Activated CD8-positive, alpha-beta memory T cell treated with anti-CD3 and anti-CD28 coated beads for 24 hours (primary cell): ENCODE measurements around the gene SLC25A23.
"Not testable (repeated sequence)": the region's sequence is repeated elsewhere in the genome, so short reads cannot be mapped to it uniquely, and the experiment has no call there.

Source experiments
- DNase-seq: peaks from one replicate; pipeline ENCODE4 v3.0.0-alpha.2; 2020

The SLC25A23 gene

DNA sequence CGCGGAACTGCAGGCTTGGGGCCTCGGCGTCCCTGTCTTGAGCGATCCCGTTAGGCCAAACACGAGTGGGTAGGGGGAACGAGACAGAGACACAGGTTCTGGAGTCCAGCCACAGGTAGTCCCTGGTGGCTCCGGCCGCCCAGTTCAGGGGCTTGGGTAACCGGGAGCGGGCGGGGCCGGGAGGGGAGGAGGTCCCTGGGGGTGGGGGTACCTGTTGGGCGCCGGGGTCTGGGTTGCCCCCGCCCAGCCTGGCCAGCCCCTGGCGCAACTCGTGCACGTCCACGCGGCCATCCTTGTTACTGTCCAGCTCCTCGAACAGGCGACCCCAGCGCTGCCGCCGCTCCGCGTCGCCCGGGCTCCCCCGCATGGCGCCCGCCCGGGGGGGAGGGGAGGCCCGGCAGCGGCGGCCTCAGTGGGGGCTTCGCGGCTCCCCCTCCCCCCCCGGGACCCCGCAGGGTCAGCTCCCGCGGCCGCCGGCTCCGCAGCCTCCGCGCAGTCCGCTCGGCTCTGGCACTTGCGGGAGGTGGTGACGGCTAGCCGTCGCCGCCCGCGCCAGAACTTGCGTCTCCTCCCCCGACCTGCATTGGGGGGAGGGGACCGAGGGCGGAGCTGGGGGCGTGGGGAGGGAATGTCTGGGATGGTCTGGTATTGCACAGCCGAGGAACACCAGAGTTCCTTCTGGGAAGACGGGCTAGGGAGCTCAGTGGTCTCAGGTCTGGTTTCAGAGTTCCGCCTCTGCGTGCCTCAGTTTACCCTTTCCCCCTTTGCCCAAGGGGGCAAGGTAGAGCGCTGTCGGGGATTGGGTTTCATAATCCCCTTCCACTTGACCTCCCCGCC lies at the start of gene SLC25A23:
TSS of gene SLC25A23 (minus strand) at position 531 of the 837 bp plus-strand sequence. CDS start at position 367, 164 bp downstream.
- peak; percentile 84 for DNase-seq

DNA sequence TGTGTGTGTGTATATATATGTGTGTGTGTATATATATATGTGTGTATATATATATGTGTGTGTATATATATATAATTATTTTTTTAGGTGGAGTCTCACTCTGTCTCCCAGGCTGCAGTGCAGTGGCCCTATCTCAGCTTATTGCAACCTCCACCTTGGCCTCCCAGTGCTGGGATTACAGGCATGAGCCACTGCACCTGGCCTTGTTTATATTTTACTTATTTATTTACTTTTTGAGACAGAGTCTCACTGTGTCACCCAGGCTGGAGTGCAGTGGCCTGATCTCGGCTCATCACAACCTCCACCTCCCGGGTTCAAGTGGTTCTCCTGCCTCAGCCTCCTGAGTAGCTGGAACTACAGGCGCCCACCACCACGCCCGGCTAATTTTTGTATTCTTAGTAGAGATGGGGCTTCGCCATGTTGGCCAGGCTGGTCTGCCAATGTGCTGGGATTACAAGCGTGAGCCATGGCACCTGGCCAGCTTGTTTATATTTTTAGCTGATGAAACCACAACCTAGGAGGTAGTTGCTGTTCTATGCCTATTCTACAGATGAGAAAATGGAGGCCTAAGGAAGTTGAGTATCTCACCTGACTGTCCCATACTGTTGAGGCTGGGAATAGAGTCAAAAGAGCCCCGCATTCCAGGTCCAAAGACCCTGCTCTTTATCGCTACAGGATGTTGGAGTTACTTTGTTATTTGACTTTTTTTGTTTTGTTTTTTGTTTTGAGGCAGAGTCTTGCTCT lies 48.6 kb upstream of the SLC25A23 start:
- DNase-seq: not testable (repeated sequence)

DNA sequence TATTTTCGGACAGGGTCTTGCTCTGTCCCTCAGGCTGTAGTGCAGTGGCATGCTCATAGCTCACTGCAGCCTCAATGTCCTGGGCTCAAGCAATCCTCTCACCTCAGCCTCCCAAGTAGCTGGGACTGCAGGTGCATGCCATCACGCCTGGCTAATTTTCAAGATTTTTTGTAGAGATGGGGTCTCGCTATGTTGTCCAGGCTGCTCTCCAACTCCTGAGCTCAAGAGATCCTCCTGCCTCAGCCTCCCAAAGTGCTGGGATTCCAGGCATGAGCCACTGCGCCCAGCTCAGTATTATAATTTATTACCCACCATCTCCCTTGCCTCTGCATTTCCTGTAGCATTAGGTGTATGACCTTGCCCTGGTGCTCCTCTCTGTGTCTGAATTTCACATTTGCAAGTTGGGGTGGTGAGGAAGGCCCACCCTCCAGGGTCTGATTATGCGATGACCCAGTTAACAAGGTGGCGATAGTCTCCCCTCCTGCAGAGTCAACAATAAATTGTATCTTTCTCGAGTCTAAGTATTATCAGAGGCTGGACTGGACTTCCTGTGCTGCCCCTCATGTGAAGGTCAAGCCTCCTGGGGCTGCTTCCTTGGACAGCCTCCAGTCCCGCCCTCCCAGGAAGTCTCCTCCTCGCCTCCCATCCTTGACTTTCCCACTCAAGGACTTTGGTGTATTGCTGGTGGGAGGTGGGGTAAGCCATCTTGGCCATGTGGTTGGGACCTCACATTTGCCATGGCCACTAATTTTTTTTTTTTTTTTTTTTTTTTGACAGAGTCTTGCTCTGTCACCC lies 44.0 kb upstream of the SLC25A23 start:
- no peak for DNase-seq

DNA sequence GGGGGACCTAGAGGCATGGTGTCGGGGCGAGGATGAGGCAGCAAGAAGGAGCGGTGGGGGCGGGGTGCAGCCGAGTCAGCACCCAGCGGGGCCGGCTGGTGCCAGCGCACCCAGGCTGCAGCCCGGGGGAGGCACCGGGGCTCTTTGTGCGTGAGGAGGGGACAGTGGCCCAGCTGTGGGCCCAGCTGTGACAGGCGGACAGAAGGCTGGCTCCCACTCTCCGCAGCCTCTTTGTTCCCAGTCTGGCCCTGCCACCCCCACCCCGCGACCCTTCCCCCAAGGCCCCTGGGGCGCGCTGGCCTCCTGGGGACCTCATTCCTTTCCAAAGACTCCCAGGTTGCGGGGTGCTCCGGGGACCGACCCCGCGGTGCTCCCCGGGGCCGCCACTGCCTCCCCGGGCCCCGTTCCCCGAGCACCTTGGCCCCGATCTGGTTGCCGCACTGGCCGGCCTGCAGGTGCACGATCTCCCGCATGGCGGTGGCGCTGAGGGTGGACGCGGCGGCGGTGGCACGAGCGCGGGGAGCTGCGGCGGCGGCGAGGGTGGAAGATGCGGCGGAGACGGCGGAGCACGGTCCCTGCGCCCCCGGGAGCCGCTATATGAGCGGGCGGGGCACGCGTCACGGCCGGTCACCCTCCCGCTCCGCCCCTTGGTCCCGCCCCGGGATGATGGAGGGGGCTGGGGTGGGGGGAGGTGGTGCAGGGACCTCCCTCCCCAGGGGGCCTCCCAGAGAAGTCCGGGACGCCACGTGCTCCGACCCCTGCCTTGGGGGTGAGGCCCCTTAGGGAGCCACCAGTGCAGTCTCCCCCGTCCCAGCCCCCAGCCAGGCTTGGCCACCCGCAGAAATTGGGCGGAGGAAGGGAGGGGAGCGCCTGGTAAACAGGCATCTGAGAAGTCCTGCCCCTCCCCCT lies 42.4 kb upstream of the SLC25A23 start, which contains the start of gene TUBB4A:
TSS of gene TUBB4A (minus strand) at position 570 of the 909 bp plus-strand sequence. CDS start at position 473, 97 bp downstream.
- DNase-seq: peak; percentile 85

DNA sequence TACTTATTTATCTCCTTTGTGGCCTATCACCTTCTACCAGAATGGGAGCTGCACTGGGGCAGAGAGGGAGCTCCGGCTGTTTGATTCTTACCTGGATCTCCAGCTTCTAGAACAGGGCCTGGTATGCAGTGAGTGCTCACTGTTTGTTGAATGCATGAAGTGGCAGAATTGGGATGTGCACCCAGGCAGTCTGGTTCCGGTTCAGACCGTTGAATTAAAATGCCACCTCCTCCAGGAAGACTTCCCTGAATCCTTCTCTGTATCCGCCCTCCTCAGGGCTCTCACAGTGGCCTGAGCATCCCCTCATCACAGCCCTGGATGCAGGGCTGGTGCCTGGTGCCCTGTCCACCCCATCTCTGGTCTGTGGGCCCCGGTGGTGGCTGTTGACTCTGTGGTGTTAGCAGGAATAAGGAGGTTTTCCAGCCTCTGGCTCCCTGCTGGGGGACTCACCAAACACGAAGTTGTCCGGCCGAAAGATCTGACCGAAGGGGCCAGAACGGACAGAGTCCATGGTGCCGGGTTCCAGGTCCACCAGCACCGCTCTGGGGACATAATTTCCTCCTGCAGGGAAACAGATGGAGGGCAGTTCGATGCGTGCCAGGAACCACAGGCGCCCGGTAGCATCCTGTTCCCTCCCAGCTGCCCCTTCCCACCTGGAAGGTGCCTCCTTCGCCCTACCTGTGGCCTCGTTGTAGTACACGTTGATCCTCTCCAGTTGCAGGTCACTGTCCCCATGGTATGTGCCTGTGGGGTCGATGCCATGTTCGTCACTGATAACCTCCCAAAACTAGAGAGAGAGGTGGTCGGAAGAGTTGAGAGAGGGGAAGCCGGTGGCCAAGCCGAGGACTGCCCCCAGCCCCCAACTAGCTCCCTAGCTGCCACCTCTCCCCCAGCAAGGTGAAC lies 41.5 kb upstream of the SLC25A23 start:
- DNase-seq: no peak

DNA sequence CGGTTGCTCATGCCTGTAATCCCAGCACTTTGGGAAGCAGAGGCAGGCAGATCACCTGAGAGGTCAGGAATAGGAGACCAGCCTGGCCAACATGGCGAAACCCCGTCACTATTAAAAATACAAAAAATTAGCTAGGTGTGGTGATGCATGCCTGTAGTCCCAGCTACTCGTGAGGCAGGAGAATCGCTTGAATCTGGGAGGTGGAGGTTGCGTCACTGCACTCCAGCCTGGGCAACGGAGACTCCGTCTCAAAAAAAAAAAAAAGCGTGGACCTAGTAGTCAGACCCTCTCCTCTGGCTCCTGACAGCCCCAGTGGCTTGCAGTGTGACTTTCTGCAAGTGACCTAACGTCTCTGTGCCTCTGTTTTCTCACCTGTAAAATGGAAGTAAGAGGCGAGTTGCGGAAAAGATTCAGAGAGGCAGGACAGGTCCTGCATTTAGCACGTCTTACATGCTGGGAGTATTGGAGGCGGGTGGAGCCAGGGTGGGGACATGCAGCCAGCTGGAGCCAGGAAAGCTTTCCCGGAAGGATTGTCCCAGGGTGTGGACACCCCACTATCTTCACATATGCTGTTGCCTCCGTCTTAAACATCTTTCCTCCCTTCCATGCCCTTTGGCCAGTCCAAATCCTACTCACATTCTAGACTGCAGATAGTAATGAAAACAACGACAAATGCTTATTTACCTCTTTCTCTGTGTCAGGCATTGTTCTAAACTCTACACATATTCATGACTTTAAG lies 39.6 kb upstream of the SLC25A23 start:
- no peak for DNase-seq

DNA sequence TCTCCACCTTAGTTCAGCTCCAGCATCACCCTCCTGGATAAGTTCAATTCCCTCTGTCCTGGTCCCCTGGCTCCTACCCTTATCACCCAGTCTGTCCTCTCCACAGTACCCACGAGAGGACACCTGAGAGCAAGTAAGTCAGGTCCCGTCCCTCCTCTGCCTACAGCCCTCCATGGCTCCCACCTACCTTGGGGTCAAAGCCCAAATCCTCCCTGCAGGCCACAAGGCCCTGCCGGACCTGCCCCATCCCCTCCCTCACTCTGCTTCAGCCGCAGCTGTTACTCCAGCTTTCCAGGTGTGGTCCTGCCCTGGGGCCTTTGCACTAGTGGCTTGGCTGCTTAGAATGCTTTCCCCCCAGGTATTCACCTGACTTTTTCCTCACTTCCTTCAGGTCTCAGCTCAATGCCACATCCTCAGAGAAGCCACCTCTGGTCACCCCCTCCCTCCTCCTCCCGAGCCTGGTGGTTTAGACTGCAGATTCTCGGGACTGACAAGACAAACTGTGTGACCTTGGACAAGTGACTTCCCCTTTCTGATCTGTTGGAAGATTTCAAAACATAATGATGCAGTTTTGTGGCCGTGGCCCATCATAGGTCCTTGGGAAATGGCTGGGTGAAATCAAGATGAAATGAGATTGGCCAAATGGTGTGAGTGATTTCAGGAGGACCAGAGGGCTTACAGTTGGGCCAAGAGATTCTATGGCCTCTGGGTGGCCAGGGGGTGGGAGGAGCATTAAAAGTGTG lies 38.9 kb upstream of the SLC25A23 start:
- no peak for DNase-seq

DNA sequence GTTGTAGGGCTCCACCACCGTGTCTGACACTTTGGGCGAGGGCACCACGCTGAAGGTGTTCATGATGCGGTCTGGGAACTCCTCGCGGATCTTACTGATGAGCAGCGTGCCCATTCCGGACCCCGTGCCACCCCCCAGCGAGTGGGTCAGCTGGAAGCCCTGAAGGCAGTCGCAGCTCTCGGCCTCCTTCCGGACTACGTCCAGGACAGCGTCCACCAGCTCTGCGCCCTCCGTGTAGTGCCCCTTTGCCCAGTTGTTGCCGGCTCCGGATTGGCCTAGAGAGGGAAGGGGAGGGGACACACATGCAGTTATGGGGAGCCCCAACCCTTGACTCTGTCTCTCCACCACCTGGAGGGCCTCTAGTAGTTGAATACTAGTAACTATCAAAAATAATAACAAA lies 36.4 kb upstream of the SLC25A23 start:
- DNase-seq: no peak

DNA sequence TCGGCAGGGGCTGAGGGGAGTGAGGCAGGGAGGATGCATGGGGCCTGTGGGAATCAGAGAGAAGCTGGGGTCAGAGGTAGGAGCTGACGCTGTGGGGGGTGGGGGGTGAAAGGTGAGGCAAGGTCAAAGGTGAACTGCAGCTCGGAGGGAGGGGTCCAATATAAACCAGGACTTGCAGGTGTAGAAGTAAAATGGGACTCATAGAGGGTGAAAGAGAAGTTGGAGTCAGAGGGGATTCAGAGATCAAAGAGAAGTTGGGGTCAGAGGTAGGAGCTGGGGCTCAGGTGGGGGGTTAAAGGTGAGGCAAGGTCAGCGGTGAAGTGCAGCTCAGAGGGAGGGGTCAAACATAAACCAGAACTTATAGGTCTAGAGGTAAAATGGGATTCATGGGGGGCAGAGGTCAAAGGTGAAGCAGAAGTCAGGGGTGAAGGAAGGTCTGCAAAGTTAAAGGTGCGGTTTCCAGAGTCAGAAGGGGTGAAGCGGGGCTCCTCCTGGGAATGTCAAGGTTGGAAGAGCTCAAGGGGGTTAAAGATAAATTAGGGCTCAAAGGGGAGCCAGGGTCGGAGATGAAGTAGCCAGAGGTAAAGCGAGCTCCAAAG lies 34.9 kb upstream of the SLC25A23 start:
- DNase-seq: no peak

DNA sequence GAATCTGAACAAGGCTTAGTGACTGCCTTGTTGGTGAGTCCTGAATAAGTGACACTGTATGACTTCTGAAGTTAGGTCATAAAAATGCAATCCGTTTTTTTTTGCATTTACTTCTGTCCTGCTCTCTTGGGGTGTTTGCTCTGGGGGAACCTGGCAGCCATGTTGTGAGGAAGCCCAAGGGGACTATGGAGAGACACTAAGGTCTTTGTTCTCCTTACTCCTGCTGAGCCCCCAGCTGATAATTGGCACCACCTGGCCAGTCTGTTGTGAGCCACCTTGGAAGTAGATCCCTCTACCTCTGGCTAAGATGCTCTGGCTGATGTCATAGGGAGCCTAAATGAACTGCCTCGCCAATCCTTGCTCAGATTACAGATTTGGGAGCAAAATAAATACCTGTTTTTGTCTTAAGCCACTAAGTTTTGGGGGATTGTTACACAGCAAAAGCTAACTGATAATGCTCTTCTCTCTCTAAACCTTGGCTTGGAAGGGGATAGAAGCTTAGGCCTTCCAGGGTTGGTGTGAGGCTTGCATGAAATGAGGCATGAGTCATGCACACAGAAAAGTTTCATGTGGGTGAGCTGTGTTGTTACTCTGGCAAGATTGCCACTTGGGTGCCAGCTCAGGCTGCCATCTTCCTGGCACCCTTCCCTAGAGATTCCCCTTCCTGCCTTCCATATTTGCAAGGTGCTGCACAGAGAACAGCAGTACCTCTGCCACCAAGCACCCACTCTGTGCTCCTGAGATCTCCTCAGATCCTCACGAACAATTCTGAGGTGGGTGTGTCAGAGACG lies 32.4 kb upstream of the SLC25A23 start:
- no peak for DNase-seq

DNA sequence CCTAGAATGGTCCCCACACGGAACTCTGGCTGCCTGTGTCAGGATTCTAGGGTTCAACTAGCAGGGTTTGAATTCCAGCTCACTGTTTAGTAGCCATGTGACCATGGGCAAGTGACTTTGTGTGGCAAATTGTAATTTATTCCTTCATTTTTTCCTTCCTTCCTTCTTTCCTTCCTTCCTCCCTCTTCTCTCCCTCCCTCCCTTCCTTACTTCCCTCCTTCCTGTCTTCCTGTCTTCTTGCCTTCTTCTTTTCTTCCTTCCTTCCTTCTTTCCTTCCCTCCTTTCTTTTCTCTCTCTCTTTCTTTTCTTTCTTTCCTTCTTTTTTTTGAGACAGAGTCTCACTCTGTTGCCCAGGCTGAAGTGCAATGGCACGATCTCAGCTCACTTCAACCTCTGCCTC lies 30.5 kb upstream of the SLC25A23 start:
- DNase-seq: no peak

DNA sequence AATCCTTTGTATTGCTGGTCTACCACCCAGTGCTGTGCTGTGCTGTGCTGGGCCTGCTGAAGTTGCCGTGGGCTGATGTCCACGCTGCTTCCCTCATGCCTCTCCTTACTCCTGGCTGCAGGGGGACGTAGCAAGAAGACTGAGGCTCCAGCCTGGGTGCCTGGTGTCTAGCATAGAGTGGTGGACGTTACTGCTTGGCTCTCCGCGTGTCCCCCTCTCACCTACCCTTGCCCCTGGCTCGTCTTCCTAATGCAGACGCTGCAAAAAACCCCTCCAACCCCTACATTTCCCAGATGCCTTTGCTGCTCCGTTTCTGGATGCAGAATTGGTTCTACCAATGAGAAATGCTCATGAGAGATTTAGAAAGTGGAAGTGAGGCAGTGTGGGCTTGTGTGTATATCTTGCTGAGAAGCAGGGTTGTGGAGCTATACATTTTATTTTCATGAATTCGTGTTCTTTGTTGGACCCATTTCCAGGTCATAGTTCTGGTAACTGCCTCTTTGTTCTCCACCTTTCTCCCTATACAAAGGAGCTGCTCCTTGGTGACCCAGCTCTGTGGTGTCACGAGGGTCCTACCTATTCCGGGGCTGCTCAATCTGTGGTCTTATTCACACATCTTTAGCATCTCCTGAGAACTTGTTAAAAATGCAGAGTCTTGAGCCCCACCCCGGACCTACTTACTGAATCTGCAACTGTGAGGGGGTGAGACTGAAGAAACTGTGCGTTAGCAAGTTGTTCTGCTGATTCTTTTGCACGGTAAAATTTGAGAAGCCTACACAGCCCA lies 29.9 kb upstream of the SLC25A23 start:
- no peak for DNase-seq

DNA sequence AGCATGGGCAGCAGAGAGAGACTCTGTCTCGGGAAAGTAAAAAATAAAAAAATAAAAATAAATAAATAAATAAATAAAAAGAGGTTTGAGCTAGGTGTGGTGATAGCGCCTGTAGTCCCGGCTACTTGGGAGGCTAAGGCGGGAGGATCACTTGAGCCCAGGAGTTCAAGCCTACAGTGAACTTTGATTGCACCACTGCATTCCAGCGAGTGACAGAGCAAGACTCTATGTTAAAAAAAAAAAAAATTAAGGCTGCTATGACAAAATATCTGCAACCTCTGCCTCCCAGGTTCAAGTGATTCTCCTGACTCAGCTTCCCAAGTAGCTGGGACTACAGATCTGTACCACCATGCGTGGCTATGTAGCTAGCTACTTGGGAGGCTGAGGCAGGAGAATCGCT lies 25.2 kb upstream of the SLC25A23 start:
- DNase-seq: no peak

DNA sequence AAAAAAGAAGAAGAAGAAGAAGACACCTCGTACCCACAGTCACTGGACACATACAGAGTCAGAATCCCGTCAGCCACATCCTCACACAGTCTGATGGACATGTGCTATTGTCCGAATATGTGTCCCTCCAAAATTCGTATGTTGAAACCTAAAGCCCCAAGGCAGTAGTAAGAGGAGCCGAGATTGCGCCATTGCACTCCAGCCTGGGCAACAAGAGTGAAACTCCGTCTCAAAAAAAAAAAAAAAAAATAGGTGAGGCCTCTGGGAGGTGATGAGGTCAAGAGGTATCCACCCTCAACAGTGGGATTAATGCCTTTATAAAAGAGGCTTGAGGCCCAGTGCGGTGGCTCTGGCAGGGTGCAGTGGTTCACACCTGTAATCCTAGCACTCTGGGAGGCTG lies 24.6 kb upstream of the SLC25A23 start:
- DNase-seq: no peak

DNA sequence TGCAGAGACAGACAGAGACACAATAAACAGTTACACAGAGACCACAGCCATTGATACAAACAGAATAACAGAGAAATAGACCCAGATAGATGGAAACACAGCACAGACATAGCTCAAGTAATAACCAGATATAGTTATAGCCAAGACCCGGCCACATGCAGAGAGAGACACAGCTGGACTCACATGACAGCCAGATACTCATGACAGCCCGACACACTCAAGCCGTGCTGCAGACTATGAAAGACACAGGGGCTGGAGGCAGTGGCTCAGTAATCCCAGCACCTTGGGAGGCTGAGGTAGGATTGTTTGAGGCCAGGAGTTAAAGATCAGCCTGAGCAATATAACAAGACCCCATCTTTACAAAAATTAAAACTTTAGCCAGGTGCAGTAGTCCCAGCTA lies 23.6 kb upstream of the SLC25A23 start:
- no peak for DNase-seq

DNA sequence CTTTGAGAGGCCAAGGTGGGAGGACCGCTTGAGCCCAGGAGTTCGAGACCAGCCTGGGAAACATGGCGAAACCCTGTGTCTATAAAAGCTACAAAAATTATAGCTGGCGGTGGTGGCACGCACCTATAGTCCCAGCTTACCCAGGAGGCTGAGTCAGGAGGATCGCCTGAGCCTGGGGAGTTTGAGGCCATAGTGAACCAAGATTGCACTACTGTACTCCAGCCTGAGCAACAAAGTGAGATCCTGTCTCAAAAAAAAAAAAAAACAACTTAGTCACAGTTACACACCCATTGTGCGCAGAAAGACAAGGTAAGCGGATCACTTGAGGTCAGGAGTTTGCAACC lies 22.7 kb upstream of the SLC25A23 start:
- DNase-seq: no peak

DNA sequence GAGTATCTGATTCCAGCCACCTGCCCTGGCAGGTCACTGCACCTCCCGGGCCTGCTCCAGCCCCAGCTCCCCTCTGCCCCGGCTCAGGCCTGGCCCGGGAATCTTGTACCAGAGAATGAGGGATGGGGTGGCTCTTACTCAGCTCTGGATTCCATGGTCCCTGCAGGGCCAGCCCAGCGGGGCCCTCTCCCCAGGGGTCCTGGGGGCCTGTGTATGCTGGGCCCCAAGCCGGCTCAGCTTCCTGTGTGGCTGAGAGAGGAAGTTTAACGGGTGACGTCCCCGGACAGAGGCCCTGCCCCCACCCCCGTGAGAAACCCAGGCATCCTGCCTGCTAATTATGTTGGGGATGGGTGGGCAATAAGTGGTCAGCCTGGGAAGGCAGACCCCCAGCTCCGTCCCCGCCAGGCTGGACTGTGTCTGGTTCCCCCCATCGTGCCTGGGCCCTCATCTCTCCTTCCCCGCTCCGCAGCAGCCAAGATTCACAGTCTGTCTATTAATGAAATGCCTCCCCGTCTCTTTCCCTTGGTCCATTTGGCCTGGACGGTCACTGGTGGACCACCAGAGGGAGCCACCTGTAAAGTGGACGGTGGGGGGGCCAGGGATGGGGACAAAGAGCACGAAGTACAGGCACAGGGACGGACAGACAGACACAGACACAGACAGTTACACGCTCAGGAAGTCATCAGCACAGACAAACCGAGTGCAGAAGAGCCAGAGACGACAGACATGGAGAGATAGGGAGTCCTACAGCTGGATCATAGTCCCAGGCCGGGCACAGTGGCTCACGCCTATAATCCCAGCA lies 22.1 kb upstream of the SLC25A23 start, which contains the start of gene DENND1C:
TSS of gene DENND1C (minus strand) at position 247 of the 802 bp plus-strand sequence. CDS start at position 155, 92 bp downstream.
- peak; percentile 90 for DNase-seq
